GM21526 (cell line): ENCODE measurements around the gene S1PR2.

Experiments
- ATAC-seq: cut with Tn5 transposase; IDR thresholded peaks from one replicate; pipeline ENCODE4 v1.9.1; 2021; ENCODE audit warnings: moderate library complexity; ENCODE audit not compliant: unreplicated experiment, low FRiP score

The S1PR2 gene

GRCh38 chr19:10230861-10231611, at the start of gene S1PR2:
S1PR2 (minus strand) TSS chr19:10231331; CDS start chr19:10224905, 6,426 bp downstream.
- peak; percentile 35 for ATAC-seq

- no peak for ATAC-seq
These were observed 48.8 kb upstream of the S1PR2 start for GRCh38 chr19:10279737-10280442.

- ATAC-seq = no peak
These were observed 47.8 kb upstream of the S1PR2 start for GRCh38 chr19:10278935-10279334.

- ATAC-seq = no peak
These were observed 46.9 kb upstream of the S1PR2 start for GRCh38 chr19:10277795-10278589.

- ATAC-seq = no peak
These were observed 43.5 kb upstream of the S1PR2 start for GRCh38 chr19:10274589-10274988.

GRCh38 chr19:10271543-10272086, 40.5 kb upstream of the S1PR2 start:
- peak; percentile 13 for ATAC-seq

GRCh38 chr19:10270616-10271394, 39.7 kb upstream of the S1PR2 start, which contains the start of gene ICAM1:
ICAM1 (plus strand) TSS chr19:10271120; CDS start chr19:10271160, 40 bp downstream.
- ATAC-seq = peak; percentile 36

- ATAC-seq = peak; percentile 44
These were observed 39.1 kb upstream of the S1PR2 start for GRCh38 chr19:10270180-10270615.

GRCh38 chr19:10269333-10270179, 38.4 kb upstream of the S1PR2 start:
- no peak for ATAC-seq

- ATAC-seq = no peak
These were observed 36.9 kb upstream of the S1PR2 start for GRCh38 chr19:10268071-10268470.

GRCh38 chr19:10266706-10267105, 35.6 kb upstream of the S1PR2 start:
- no peak for ATAC-seq

GRCh38 chr19:10262771-10263170, 31.6 kb upstream of the S1PR2 start:
- no peak for ATAC-seq

GRCh38 chr19:10260141-10260584, 29.0 kb upstream of the S1PR2 start:
- no peak for ATAC-seq

GRCh38 chr19:10259162-10259905, 28.2 kb upstream of the S1PR2 start:
- ATAC-seq = no peak

- ATAC-seq = no peak
These were observed 27.1 kb upstream of the S1PR2 start for GRCh38 chr19:10258080-10258710.

- ATAC-seq = no peak
These were observed 26.0 kb upstream of the S1PR2 start for GRCh38 chr19:10256970-10257615.

GRCh38 chr19:10256551-10256950, 25.4 kb upstream of the S1PR2 start:
- ATAC-seq = no peak
